Neutrophil (primary cell): ENCODE results near the gene TTR.

Experiments
- H3K27ac ChIP-seq: fragments of 200-600 bp; sonication (generic); 2 replicates; pipeline ENCODE4 v1.5.1; 2016; ENCODE audit warnings: mild to moderate bottlenecking, moderate library complexity
- H3K27me3 ChIP-seq: fragments of 200-600 bp; sonication (generic); 2 replicates; pipeline ENCODE4 v1.6.0; 2016; ENCODE audit warnings: mild to moderate bottlenecking
- H3K36me3 ChIP-seq: fragments of 200-600 bp; sonication (generic); 2 replicates; pipeline ENCODE4 v1.5.1; 2017
- H3K4me1 ChIP-seq, 2 experiments: fragments of 200-600 bp in 1 of 2; sonication (generic) in 1 of 2; 1 replicate in 1 of 2; 2 replicates in 1 of 2; pipeline versions ENCODE4 v1.5.1 to v1.6.1; 2013 to 2016; ENCODE audit warnings: low read depth in 1 of 2, low read length in 1 of 2, mild to moderate bottlenecking in 1 of 2, moderate library complexity in 1 of 2; ENCODE audit not compliant: control insufficient read depth in 1 of 2, insufficient read depth in 1 of 2
- H3K4me3 ChIP-seq, 2 experiments: fragments of 200-600 bp in 1 of 2; sonication (generic) in 1 of 2; 1 replicate in 1 of 2; 2 replicates in 1 of 2; pipeline ENCODE4 v1.5.1; 2013 to 2016; ENCODE audit warnings: low read depth in 1 of 2, low read length in 1 of 2, mild to moderate bottlenecking in 1 of 2, moderate library complexity in 1 of 2
- H3K9me3 ChIP-seq: fragments of 200-600 bp; sonication (generic); 2 replicates; pipeline ENCODE4 v1.5.1; 2016
- TF ChIP-seq, protein P1 (sequence below): fragments of 200-600 bp; sonication (generic); IDR thresholded peaks from 2 replicates; pipeline ENCODE4 v1.5.1; 2016; ENCODE audit warnings: antibody characterized with exemption

TTR gene

DNA sequence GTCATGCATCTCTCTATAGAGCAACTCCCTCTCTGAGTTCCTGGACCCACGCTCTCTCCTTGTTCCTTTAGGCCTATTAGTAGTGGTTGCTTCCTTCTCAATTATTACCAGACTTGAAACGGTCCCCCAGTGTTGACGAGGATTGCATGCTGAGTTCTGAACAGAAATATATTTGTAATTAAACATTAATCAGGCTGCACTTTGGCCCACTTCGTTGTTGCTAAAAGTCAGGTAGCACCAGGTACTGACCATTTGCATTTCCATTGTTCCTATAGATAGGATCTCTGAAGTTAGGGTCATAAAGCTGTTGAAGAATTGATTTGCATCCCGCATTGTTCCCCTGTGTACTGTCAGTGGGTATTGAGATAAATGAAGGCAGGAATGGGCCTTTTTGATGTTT, 36.9 kb upstream of the TTR start:
- Histone ChIP-seq H3K27ac (no peak overlapping the region), H3K4me3 (no peak overlapping the region), H3K9me3 (no peaks in the 10 kb centered on the region), H3K36me3 (no peaks in the 10 kb centered on the region), H3K4me1 (no peaks in the 10 kb centered on the region), H3K27me3 (no peaks in the 10 kb centered on the region)
- TF ChIP-seq, protein P1, sequence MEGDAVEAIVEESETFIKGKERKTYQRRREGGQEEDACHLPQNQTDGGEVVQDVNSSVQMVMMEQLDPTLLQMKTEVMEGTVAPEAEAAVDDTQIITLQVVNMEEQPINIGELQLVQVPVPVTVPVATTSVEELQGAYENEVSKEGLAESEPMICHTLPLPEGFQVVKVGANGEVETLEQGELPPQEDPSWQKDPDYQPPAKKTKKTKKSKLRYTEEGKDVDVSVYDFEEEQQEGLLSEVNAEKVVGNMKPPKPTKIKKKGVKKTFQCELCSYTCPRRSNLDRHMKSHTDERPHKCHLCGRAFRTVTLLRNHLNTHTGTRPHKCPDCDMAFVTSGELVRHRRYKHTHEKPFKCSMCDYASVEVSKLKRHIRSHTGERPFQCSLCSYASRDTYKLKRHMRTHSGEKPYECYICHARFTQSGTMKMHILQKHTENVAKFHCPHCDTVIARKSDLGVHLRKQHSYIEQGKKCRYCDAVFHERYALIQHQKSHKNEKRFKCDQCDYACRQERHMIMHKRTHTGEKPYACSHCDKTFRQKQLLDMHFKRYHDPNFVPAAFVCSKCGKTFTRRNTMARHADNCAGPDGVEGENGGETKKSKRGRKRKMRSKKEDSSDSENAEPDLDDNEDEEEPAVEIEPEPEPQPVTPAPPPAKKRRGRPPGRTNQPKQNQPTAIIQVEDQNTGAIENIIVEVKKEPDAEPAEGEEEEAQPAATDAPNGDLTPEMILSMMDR, result no peak

GRCh38 chr18:31555971-31556747, 35.5 kb upstream of the TTR start:
- H3K27me3 ChIP-seq, result no peaks in the 10 kb centered on the region
- no peak overlapping the region for H3K27ac ChIP-seq
- no peaks in the 10 kb centered on the region for H3K36me3 ChIP-seq
- TF ChIP-seq, protein P1, result peak; percentile 81
- no peaks in the 10 kb centered on the region for H3K9me3 ChIP-seq
- no peaks in the 10 kb centered on the region for H3K4me1 ChIP-seq
- no peak overlapping the region for H3K4me3 ChIP-seq

GRCh38 chr18:31557446-31557845, 34.2 kb upstream of the TTR start:
- TF ChIP-seq, protein P1, result no peak

GRCh38 chr18:31558567-31558966, 33.1 kb upstream of the TTR start:
- TF ChIP-seq, protein P1, result no peak
- H3K4me3 ChIP-seq, result no peak overlapping the region
- no peak overlapping the region for H3K27ac ChIP-seq
- H3K4me1 ChIP-seq, result no peaks in the 10 kb centered on the region
- no peaks in the 10 kb centered on the region for H3K27me3 ChIP-seq
- no peaks in the 10 kb centered on the region for H3K36me3 ChIP-seq
- no peaks in the 10 kb centered on the region for H3K9me3 ChIP-seq

More at GRCh38 chr18:31557446-31557845, 34.2 kb upstream of the TTR start:
- Histone ChIP-seq H3K27me3 (no peaks in the 10 kb centered on the region), H3K9me3 (no peaks in the 10 kb centered on the region), H3K4me3 (no peak overlapping the region), H3K27ac (no peak overlapping the region), H3K36me3 (no peaks in the 10 kb centered on the region), H3K4me1 (no peaks in the 10 kb centered on the region)

- H3K4me3 ChIP-seq, result no peak overlapping the region
- H3K9me3 ChIP-seq, result no peaks in the 10 kb centered on the region
- H3K36me3 ChIP-seq, result no peaks in the 10 kb centered on the region
- H3K27ac ChIP-seq, result no peak overlapping the region
- H3K4me1 ChIP-seq, result no peaks in the 10 kb centered on the region
- H3K27me3 ChIP-seq, result no peaks in the 10 kb centered on the region
- TF ChIP-seq, protein P1, result no peak
These were observed 29.0 kb upstream of the TTR start for GRCh38 chr18:31562726-31563125.
